Amygdala (tissue), 56 donors: ENCODE data around the gene HLA-DQB2.
"Not testable (repeated sequence)": the region's sequence is repeated elsewhere in the genome, so short reads cannot be mapped to it uniquely, and the experiment has no call there.

ENCODE experiments used
- DNase-seq, 56 donors: peaks; one replicate each; lab custom pipeline; 2025; lab: John Stamatoyannopoulos, UW

HLA-DQB2 gene

DNA sequence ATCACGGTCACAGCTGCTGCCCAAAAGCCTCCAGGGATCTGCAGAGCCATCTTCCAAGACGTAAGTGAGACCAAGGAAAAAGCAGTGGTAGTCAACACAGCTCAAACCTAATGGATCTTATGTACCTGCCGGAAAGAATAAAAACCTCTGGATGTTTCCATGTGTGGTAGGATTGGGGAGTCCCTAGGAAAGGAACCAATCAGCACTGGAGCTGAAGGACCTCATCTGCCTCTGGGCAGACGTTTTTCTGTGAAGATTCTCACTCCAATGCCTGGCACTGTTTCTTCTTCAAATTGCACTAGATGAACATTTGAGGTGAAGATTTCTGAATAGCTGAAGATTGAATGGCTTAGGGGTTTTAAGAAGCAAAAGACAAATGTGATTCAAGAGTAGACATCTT, at the start of gene HLA-DQB2:
HLA-DQB2 (minus strand) TSS at position 112 of the 400 bp plus-strand sequence; CDS start at position 50, 62 bp downstream.
- no peak for DNase-seq

DNA sequence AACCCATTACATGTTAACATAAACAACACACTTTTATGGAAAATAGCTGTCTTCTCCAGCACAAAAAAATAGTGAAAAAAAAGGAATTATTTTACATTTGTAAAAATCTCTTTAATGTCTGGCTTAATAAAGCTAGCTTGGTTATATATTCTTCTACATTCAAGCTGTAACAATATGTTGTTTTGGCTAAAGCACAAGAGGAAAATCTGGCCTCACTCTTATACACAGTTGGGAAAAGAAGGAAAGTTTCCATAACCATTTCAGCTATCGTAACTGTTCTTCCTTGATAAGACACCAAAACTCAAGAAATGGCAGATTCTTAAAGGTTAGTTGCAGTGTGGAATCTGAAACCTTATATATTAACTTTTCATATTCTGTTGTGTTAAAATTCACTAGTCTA, 45.8 kb upstream of the HLA-DQB2 start:
- DNase-seq = no peak

DNA sequence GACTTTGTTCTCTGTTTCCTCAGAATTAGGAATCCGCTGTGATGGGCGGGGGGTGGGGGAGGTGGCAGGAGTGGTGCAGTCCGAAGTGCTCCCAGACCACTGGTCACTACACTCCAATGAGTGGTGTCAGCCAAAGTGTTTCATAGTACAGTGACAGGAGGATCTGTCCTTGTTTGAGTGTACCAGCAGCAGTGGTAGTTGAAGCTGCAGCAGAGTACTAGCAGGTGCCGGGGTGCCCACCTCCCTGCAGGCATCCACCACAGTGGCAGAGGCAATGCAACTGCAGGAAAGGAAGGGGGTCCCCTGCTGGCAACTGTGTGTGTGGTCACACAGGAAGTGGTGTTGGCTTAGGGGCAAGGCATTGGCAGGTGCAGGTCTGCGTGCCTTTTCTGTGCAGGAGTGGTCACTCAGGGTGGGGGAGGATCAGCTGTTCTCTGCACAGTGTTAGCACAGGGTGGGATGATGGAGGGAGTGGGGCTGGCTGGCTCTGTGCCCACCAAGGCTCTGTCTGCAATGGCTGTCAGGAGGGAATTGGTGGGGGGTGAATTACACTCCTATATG, 43.8 kb upstream of the HLA-DQB2 start:
- no peak for DNase-seq

DNA sequence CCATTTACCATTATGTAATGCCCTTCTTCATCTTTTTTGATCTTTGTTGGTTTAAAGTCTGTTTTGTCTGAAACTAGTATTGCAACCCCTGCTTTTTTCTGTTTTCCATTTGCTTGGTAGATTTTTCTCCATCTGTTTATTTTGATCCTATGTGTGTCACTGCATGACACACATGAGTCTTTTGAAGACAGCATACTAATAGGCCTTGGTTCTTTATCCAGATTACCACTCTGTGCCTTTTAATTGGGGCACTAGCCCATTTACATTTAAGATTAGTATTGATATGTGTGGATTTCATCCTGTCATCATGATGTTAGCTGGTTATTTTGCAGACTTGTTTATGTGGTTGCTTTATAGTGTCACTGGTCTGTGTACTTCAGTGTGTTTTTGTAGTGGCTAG, 42.1 kb upstream of the HLA-DQB2 start:
- DNase-seq = not testable (repeated sequence)

DNA sequence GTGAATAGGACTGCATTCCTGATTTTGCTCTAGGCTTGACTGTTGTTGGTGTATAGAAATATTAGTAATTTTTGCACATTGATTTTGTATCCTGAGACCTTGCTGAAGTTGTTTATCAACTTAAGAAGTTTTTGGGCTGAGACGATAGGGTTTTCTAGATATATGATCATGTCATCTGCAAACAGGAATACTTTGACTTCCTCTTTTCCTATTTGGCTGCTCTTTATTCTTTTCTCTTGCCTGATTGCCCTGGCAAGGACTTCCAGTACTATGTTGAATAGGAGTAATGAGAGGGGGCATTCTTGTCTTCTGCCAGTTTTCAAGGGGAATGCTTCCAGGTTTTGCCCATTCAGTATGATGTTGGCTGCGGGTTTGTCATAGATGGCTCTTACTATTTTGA, 40.1 kb upstream of the HLA-DQB2 start:
- no peak for DNase-seq

DNA sequence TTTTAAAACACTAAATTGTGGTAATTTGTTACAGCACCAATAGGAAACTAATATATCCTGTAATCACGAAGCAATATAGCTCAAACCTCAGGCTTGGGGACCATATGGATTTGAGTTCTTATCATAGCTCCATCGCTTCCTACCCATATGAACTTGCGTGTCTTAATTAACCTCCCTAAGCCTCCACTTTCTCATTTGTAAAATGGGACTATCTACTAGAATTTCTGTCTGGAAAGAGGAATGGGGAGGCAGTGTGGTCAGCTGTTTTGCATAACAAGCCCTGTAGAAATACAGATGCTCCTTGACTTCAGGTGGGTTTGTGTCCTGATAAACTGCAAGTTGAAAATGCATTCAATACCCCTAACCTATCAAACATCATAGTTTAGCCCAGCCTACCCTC, 36.4 kb upstream of the HLA-DQB2 start:
- no peak for DNase-seq

DNA sequence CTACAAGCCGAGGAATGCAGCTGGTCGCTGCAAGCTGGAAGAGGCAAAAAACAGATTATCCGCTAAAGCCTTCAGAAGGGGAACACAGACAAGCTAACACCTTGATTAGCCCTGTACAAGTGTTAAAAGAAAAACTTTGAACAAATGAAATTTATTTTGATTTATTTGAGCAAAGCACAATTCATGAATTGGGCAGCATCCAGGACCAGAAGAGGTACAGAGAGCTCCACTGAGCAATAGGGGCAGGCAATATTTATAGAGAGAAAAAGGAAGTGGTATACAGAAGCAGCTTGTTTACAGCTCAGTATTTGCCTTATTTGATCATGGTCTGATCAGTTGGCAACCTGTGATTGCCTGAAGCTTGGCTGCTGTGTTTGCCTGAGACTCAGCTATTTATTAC, 35.8 kb upstream of the HLA-DQB2 start:
- DNase-seq = no peak

DNA sequence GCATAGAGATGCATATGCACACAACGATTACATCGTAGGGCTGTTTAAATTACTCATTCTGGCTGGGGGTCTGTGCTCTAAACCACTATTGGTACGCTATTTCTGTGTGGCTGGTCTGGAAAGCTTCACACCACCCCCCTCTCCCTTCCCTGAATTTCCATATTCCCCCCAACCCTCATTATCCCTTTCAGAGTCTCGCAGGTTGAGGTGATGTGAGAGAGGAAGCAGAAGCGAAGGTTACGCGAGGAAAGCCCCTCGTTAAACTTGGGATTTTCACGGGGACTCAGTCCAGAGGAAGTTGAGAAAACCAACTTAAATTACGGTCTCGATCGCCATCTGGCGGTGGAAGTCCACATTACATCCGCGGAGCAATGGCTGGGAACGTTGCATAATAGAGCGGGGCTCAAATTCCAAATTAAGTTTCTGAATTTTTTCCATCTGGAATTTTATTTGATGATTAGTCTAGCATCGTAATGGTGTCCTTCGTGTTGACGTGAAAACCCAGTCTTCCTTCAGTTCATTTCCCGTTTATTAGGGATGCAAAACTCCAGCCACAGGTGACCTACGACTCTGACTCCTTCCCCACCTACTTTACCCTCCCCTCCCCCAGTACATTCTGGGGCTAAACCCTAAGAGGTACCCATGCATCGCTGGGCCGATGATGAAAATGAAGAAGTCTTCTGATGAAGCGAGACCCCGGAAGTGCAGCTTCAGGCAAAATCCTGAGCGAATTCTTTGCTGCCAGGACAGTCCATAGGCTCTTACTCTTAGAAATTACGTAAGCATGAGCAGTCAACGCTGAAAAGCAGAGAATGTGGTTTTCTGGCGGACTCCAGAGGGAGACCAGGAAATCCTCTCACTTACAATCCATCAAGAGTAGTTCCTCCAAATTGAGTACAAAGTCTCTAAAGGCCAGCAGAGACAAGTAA, 33.8 kb upstream of the HLA-DQB2 start:
- peak in 45 of 56 donors; percentile 4 to 89 (median 36) for DNase-seq

DNA sequence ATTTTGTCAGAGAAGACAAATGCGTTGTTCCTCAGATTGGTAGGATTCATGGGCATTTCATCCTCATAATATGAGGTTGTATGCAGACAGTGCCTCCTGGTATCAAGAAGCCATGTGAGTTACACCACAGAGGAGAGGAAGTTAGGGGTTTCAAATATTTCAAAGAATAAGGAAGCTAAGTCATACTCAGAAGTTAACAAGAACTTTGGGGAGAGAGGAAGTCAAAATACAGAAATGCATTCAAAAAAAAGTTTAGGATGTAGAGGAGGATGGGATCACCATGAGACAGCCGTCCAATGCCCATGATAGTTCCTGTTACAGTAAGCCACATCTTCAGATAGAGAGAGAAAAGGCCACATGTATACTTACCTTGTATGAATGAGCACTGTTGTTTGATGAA, 31.2 kb upstream of the HLA-DQB2 start:
- DNase-seq = peak in 1 of 56 donors; percentile 1

DNA sequence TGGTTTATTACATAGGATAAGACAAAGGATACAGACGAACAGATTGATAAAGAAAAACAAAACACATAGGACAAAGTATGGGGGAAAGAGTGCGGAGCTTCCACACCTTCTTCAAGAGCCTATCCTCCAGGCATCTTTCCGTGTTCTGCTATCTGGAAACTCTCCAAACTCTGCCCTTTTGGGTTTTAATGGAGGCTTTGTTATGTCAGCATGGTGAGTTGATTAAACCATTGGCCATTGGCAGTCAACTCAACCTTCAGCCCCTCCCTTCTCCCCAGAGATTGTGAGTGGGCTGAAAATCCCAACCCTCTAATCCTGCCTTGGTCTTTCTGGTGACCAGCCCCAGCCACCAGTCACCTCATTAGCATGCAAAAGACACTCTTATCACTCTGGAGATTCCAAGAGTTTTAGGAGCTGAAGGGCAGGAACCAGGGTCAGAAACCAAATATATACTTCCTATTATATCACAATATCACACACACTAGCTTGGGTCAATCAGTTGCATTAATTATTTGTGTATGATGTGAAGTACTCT, 29.6 kb upstream of the HLA-DQB2 start:
- DNase-seq = no peak

DNA sequence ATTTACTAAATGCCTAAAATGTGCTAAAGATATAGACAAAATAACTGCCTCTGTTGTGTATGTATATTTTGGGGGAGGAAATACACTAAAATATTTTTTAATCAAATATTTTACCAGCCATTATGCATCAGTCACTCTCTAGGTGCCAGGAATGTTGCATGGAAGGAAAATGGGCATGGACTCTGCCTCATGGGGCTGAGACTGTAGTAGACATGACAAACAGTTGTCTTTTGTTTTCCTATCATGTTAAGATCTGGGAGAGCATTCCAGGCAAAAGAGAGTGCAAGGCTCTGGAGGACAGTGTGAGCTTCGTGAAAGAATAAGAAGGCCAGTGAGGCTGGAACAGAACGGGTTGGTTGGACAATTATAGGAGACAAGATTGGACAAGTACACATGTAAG, 27.0 kb upstream of the HLA-DQB2 start:
- no peak for DNase-seq

DNA sequence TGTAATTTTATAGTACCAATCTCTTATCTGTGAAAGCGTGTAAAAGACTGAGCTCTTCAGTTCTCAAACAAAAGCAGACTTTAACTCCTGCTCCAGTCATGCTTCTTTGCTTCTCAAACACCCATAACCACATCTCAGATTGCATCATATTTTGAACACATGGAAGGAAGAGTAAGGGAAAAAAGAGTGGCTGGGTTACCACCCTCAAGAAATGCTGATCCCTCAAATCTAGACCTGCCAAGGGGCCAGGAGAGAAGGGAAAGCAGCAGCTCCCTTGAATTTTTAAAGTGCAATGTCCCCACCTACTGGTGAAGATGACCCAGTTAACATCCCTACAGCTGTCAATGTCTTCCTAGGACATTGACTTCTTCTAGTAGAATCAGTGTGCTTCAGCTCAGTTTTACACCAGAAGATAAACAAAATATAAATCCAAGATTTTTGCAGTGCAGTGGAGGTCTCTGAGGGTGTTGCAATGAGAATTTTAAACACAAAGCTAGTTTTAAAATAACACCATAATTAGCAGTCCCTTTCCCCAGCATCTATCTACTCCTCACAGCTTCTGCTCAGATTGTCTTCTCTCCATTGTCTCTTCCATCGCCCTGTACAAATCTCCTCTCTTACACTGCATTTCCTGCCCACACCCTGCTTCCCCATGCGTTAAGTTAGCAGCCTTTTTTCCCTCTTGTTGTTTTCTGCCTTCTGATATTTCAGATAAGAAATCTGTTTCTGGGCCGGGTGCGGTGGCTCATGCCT, 22.6 kb upstream of the HLA-DQB2 start:
- DNase-seq = peak in 16 of 56 donors; percentile 1 to 34 (median 8)

DNA sequence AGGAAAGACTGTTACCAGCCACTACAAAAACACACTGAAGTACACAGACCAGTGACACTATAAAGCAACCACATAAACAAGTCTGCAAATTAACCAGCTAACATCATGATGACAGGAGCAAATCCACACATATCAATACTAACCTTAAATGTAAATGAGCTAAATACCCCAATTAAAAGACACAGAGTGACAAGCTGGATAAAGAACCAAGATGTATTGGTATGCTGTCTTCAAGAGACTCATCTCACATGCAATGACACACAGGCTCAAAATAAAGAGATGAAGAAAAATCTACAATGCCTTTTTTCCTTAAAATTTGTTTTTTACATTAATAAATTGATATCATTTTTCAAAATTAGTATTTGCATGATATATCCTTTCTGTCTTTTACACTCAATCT, 19.6 kb upstream of the HLA-DQB2 start:
- not testable (repeated sequence) for DNase-seq

DNA sequence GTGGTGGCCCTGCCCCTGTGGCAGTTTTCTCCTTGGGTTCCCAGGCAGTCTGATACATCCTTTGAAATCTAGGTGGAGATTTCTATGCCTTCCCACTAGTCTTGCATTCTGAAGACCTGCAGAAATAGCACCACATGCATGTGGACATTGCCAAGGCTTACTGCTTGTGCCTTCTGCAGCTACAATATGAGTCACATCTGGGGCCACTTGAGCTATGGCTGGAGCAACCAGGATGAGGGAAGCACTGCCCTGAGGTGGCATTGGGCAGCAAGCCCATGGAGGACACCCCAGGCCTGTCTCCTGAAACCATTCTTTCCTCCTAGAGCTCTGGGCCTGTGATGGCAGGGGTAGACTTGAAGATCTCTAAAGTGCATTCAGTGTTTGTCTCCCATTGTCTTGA, 15.7 kb upstream of the HLA-DQB2 start:
- DNase-seq = no peak

DNA sequence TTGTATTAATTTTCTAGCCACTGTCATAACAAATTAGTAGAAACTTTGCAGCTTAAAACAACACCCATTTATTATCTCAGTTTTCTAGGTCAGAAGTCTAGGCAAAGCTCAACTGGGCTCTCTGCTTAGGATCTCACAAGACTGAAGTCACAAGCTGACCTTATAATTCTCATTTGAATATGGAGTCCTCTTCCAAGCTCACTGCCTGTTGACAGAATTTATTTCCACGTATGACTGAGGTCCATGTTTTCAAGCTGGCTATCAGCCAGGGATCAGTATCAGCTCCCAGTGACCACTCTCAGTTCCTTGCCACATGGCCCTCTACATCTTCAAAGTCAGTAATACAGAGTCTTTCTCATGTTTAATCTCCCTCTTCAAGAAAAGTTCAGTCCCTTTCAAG, 11.7 kb upstream of the HLA-DQB2 start:
- DNase-seq = no peak

DNA sequence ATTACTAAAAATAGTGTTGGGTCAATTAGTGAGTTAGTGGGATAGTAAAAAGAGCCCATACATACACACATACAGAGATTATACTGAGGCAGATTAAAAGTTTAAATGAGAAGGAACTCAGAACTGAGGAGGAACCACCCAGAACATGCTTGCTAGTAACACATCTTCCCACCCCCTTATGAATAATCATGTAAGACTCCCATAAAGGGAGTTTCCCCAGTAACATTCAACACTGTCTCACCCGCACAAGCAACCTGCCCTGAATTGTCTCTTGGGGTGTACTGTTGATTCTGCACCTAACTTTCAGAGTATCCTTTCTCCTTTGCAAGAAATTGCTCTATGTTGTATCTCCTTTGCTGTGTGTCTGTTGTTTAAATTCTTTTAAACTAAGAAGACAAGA, 11.1 kb upstream of the HLA-DQB2 start:
- no peak for DNase-seq

DNA sequence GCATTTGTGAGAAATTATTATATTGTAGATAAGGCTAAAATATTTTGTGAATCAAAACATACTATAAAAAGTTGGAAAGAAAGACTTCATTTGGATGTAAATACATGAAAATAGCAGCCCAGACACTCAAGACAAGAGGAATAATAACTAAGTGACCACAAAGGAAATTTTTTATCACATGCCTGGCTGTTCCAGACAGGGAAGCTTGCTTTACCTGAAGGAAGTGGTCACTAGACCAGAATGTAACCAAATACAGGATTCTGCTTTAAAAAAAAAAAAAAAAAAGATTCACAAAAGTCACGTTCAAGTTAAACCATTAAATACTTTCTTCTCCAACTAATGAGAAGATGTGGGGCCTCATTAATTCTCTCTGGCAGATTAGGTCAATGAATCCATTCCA, 9.3 kb upstream of the HLA-DQB2 start:
- DNase-seq = no peak

DNA sequence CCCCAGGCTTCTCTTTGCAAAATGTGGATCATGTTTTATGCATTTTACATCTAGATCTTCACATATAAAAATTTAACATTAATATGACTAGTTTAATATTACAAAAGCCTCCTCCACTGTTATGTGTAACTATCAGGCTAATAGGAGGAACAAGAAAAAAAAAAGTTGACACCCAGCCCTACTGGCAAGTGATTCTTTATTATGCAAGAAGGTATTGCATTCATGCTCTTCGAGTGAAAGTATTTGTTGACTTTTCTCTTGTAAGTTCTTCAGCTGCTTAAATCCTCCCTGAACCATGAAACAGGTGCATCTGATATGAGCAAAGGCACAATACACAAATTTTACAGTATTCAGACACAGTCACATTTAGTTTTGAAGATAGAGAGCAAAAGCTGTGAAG, 716 bp upstream of the HLA-DQB2 start:
- no peak for DNase-seq

DNA sequence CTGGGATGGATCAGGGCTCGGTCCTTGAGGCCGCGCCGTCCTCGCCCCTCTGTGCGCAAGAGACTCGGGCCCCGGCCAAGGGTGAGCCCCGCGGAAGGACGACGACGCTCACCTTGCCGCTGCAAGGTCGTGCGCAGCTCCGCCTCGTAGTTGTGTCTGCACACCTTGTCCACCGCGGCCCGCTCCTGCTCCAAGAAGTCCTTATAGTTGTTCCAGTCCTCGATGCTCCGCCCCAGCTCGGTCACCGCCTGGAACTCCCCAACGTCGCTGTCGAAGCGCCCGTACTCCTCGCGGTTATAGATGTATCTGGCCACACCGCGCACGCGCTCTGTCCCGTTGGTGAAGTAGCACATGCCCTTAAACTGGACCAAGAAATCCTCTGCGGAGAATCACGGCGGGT, 1.8 kb downstream of the HLA-DQB2 start:
- no peak for DNase-seq

DNA sequence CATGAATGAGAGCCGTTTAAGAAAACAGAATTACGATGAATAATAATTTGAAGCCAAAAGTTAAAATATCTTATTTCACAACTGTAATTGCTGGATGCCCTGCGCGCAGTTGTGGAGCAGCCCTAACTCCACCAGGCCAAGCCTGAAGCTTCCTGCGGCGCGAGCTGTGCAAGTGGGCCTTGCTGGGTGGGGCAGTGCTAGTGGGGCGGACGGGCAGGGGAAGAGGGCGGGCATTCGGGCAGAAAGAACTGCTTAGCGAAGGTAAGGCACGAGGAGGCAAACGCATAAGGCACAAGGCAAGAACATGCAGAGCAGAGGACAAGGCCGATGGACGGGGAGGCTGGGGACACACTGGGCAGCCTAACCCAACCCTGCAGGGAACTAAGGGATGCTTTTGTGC, 2.3 kb downstream of the HLA-DQB2 start:
- DNase-seq = no peak

DNA sequence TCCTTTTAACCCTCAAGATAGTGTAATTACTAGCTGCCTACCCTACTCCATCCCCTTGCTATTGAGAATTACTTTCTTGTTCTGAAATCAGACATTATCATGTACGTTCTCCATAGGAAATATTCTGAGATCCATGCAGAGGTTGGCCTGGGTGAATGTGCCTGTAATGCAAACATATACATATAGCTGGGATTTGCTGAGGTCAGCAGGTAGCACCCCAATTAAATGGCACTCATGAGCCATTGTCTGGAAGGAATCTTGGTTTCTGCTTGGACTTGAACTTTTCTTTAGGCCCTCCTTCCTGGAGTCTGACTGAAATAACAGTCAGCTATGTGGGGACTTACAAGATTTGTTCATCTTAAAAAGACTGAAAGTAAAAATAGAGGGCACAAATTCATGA, 3.7 kb downstream of the HLA-DQB2 start:
- no peak for DNase-seq
